Endometrium (tissue), 2 donors: ENCODE results near the gene SCAMP4.
A peak's percentile ranks its signal among the peaks of the same experiment; 100 is the strongest.

Source experiments
- FAIRE-seq: peaks from 2 replicates; lab custom pipeline; 2012; peaks lifted over from hg19 to GRCh38; lab: Jason Lieb, UNC
- donor health status: control.
- donor health status: control.

Gene SCAMP4

GRCh38 chr19:1905110-1905862 lies at the start of gene SCAMP4, which contains the start of gene ADAT3:
TSS of gene SCAMP4 (plus strand) at chr19:1905399. CDS start at chr19:1915020, 9,621 bp downstream.
TSS of gene ADAT3 (plus strand) at chr19:1905399. CDS start at chr19:1912048, 6,649 bp downstream.
- peak; percentile 53 for FAIRE-seq

DNA sequence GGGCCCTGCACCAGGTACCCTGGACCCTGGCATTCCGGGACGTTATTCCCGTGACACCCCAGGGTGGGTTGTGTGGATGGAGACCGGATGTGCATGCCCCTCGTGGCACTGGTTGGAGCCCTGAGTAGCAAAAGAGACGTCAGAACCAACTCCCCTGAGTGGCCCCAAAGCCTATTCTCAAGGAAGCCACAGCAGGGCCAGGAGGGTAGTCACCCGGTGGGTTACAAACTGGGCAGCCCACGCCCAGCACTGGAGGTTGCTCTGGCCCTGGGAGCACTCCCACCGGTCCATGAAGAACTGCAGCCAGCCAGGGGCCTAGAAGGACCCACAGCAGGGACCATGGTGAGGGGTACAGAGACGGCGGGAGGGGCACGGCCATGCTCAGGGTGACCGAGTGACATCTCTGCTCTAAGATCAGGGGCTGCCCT lies 49.4 kb upstream of the SCAMP4 start:
- FAIRE-seq, result no peak

DNA sequence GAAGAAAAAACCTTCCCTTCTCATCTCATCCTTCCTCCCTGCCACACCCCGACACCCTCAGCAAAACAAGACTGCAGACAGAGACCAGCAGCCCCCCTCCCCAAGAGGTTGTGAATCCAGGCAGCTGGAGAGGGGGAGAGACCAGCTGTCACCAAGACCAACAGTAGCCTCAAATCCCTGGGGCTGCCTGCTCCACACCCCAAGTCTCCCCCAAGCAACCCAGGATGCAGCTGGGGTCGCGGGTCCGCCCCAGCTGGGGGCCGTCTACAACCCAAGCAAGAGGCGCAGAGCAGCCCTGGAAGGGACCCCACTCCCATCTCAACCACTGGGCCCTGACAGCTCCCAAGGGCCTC lies 48.9 kb upstream of the SCAMP4 start:
- FAIRE-seq, result no peak

- no peak for FAIRE-seq
Measured at GRCh38 chr19:1856698-1857603, 48.2 kb upstream of the SCAMP4 start.

GRCh38 chr19:1857648-1858326 lies 47.4 kb upstream of the SCAMP4 start:
- FAIRE-seq, result no peak

DNA sequence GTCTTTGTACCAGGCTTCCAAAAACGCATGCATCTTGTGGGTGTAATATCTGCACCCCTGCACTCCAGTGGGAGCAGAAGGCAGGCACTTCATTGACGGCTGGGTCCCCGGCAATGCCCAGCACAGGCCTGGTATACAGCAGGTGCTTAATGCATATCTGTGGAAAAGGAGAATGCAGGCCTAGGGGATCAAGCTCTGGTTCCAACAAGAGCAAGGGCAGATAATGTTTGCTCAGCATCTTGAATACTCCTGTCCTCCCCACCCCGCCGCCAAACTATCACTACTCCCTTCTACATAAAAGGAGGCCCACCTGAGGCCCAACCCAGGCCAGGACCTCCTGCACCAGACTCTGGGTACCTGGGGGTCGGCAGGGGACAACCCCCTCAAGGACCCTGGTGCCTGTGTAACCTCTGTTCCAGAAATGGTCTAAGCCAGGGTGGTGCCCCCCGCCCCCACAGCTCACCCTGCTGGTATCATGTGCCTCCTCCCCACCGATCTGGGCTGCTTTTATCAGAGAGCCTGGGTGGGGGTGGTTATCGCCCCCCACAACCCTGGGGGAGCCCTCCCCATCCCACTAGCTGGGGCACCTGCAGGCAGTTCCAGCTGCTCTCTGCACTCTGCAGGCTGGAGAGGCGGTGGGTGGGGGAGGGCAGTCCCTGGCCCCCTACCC lies 46.7 kb upstream of the SCAMP4 start:
- FAIRE-seq, result no peak

- no peak for FAIRE-seq
Measured at GRCh38 chr19:1859331-1859781, 45.8 kb upstream of the SCAMP4 start.

DNA sequence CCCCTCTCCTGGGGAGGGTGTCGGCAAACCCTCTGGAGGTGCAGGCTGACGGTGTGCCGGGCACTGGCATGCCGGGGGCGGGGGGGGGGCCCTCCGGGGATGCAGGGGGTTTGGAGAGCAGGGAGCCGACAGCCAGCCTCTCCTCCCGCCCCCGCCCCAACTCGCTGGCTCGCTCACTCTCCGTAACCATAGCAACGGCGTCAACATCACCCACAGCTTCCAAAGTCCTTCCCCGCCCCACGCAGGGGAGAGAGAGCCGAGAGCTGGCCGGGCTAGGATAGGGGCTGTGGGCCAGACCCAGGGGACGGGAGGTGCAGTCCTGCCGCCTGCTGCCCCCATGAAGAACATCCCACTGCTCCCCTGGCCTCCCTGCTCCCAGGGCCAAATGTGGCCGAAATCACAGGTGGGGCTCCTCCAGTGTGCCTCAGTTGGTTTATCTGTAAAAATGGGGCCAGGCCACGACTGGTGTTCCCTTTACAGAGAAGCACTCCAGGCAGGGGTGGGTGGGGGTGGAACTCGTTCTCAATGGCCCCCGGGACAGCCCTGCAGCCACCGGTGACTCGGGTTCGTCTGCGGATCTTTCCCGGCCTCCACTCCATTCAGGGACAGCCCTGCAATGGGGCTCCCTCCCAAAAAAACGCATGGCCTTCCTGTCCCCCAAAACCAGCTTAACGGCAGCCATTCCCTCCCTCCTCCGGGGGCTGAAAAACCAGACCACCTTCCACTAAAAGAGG lies 45.0 kb upstream of the SCAMP4 start:
- no peak for FAIRE-seq

GRCh38 chr19:1860821-1861598 lies 44.2 kb upstream of the SCAMP4 start:
- FAIRE-seq, result no peak

DNA sequence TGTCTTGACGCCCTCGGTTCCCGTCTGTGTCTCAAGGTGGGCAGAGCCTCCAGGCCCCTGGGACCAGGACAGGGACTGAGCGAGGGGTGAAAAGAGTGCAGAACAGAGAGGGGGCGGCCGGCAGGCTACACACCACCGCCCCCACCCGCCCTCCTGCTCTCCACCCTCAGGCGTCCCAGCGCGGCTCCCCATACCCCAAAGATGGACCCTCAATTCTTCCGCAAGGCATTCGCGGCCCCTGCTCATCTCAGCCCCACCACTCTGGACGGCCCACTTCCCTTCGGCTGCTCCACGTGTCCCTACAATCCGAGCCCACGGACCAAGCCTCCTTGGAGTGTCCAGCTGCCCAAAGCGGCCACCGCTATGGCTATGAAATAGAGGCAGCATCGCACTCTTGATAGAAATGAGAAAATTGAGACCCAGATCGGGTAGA lies 43.6 kb upstream of the SCAMP4 start:
- no peak for FAIRE-seq

- FAIRE-seq, result no peak
Measured at GRCh38 chr19:1862068-1862423, 43.2 kb upstream of the SCAMP4 start.

- no peak for FAIRE-seq
Measured at GRCh38 chr19:1862424-1863327, 42.5 kb upstream of the SCAMP4 start.

- no peak for FAIRE-seq
Measured at GRCh38 chr19:1863328-1863637, 41.9 kb upstream of the SCAMP4 start, which contains the start of gene KLF16. TSS of gene KLF16 (minus strand) at chr19:1863579. CDS start at chr19:1863497, 82 bp downstream.

DNA sequence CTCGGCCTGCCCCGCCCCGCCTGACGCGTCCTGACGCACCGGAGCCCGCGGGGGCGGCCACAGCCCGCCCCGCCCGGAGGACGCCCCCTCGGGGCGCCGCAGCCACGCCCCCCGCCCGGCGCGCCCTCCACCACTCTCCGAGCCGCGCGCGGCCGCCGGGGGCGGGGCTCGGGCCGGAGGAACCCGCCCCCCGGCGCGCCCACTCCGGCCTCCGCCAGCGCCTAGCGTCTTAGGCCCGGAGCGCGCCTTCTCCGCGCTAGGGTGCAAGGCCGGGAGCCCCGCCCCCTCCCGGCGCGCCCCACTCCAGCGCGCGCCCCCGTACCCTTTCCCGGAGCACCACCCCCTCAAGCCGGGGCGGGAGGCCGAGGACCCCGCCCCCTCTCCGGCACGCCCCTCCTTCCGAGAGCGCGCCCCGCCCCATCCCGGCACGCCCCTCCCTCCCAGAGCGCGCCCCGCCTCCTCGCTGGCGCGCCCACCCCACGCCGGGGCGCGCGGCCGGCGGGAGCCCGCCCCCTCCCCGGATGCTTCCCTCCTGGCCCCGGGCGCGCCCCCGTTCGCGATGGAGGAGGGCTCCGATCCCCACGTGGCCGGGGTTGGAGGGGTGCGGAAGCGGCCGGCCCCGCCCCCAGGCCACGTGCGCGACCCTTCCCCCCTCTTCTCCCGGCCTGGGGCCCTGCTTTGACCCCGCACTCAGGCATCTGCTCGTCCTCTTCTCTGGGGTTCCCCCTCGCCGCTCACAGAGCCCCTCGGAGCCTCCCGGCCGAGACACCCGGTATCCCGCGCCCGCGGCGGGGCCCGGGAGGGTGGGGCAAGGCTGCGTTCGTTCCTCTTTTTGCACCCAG lies 41.3 kb upstream of the SCAMP4 start:
- FAIRE-seq, result no peak

DNA sequence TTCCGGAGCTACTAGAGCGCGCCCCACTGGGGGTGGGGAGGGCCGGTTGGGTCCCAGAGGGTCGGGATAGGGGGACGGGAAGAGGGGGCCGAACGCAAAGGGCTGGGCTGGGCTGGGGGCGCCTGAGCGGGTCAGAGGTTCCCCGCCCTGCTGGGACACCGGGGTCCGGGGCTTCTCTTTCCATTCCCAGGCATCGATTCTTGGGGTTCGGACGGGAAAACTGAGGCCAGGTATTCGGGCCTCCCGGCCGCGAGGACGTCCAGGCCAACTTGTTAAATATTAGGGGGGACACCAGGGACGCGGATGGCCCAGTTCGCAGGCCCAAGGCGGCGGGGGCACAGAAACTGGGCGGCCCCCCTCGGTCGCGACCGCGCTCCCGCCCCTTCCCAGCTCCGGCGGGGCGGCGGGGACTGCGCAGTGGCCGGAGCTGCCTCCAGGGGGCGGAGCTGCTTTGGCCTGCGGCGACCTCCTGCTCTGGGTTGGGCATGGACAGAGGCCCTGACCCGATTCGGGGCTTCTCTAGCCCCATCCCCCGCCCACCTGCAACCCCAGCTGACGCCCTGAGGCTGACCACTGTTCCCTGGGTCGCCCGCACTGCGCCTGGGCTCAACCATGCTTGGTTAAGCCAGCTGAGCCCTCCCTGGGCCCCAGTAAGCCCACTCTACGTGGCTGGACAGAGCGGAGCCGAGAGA lies 40.6 kb upstream of the SCAMP4 start:
- no peak for FAIRE-seq

DNA sequence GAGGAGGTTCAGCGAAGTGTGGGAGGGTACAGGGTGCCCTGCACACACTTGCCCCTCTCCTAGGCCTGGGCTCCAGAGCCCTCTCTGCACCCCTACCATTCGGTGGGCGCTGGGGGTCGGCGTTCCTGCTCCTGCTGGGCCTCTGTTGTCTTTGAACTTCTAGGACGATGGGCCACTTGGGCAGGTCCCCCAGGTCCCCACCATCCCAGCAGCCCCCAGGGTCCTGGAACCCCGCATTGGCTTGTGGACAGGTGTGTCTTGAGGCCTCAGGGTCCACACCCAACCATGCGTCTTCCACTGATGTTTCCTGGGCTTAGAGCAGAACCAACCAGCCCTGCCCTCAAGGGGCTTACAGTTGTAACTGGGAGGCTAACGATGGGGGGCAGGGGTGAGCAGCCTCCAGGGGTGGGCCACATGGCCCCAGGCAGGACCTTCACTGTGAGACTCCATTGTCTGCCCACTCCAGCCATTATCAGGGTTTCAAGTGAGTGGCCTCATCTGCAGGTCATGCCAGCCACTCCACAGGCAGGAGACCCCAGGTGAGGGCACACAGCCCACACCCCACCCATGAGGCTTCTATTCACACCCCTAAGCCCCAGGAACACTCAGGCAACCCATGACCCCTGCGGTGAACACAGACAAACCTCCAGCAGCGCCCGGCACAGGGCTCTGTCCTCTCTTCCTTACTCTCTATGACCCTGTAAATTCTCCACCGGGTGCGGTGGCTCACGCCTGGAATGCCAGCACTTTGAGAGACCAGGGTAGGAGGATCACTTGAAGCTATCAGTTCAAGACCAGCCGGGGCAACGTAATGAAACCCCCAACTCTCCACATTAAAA lies 39.8 kb upstream of the SCAMP4 start:
- no peak for FAIRE-seq
